OCI-LY7 (cell line): ENCODE results near the gene THRA. TPM values are rescaled to one million over a fixed set of nuclear protein-coding genes. Genes with fewer than 3 reads are reported as not detected.

Experiments
- BruUV-seq: library from RNA; stranded (reverse); fragments of 400-500 nt; replicated peaks from 2 replicates; lab custom pipeline; 2021; lab: Mats Ljungman, UMichigan
- CTCF ChIA-PET: fragments of 300-600 bp; sonication (Branson Sonifier 250); formaldehyde crosslinking; loops from one replicate; lab custom pipeline; 2022; ENCODE audit warnings: antibody characterized with exemption; ENCODE audit not compliant: unreplicated experiment; lab: Charles Lee
- POLR2A ChIA-PET: fragments of 300-600 bp; sonication (Branson Sonifier 250); formaldehyde crosslinking; loops from one replicate; lab custom pipeline; 2022; ENCODE audit warnings: antibody characterized with exemption; lab: Charles Lee
- DNase-seq: peaks from one replicate; pipeline ENCODE4 v3.0.0-alpha.2; 2015; ENCODE audit warnings: low spot score
- H2AFZ ChIP-seq: fragments of 200-600 bp; sonication (generic), shearing (Covaris generic); 2 replicates; pipeline ENCODE4 v1.6.1; 2014; ENCODE audit warnings: mild to moderate bottlenecking, antibody characterized with exemption, low read length, moderate library complexity
- H3K27ac ChIP-seq: fragments of 200-600 bp; sonication (generic); 2 replicates; pipeline ENCODE4 v1.5.1; 2014; ENCODE audit warnings: mixed run types, low read depth, mild to moderate bottlenecking, moderate library complexity, low read length, inconsistent platforms; ENCODE audit not compliant: poor library complexity, severe bottlenecking
- H3K36me3 ChIP-seq: fragments of 200-600 bp; sonication (generic); 2 replicates; pipeline ENCODE4 v1.6.1; 2014; ENCODE audit warnings: mild to moderate bottlenecking, antibody characterized with exemption, low read length, moderate library complexity, mixed read lengths; ENCODE audit not compliant: insufficient read depth
- H3K4me1 ChIP-seq: fragments of 200-600 bp; sonication (generic); 2 replicates; pipeline ENCODE4 v1.5.1; 2014; ENCODE audit warnings: mild to moderate bottlenecking, low read length; ENCODE audit not compliant: insufficient read depth, poor library complexity, severe bottlenecking
- H3K4me2 ChIP-seq: fragments of 200-600 bp; sonication (generic); 2 replicates; pipeline ENCODE4 v1.6.1; 2014; ENCODE audit warnings: mild to moderate bottlenecking, low read length
- H3K4me3 ChIP-seq: fragments of 200-600 bp; sonication (generic); 2 replicates; pipeline ENCODE4 v1.5.1; 2014; ENCODE audit warnings: mild to moderate bottlenecking, low read depth, low read length; ENCODE audit not compliant: poor library complexity, severe bottlenecking
- H3K79me2 ChIP-seq: fragments of 200-600 bp; sonication (generic); 2 replicates; pipeline ENCODE4 v1.6.1; 2016; ENCODE audit warnings: low read depth, mild to moderate bottlenecking, low read length, moderate library complexity, mixed read lengths; ENCODE audit not compliant: insufficient read depth
- H3K9me2 ChIP-seq: fragments of 200-600 bp; sonication (generic); 2 replicates; pipeline ENCODE4 v1.6.1; 2016; ENCODE audit warnings: mild to moderate bottlenecking, low read length, mixed read lengths; ENCODE audit not compliant: insufficient read depth
- H3K9me3 ChIP-seq: fragments of 200-600 bp; sonication (generic); 2 replicates; pipeline ENCODE4 v1.6.1; 2014; ENCODE audit warnings: mild to moderate bottlenecking, mixed run types, low read length, mixed read lengths
- H4K20me1 ChIP-seq: fragments of 200-600 bp; sonication (generic); 2 replicates; pipeline ENCODE4 v1.6.1; 2014; ENCODE audit warnings: mild to moderate bottlenecking, antibody characterized with exemption, low read length, moderate library complexity, mixed read lengths; ENCODE audit not compliant: insufficient read depth
- CTCF ChIP-seq: fragments of 200-600 bp; sonication (generic); conservative IDR thresholded peaks from 2 replicates; pipeline ENCODE4 v1.5.1; 2014; ENCODE audit warnings: mild to moderate bottlenecking, antibody characterized with exemption, low read length, moderate library complexity, mixed read lengths
- EZH2phosphoT487 ChIP-seq: fragments of 200-600 bp; sonication (generic); IDR thresholded peaks from 2 replicates; pipeline ENCODE4 v1.6.1; 2018; ENCODE audit warnings: low read depth, borderline replicate concordance, mild to moderate bottlenecking, mixed run types, antibody characterized with exemption, low read length, moderate library complexity, mixed read lengths
- intact Hi-C: fragments of 100-400 bp; cut with micrococcal nuclease; formaldehyde crosslinking; loops from one replicate; pipeline ENCODE4 v1.10.0; 2022; ENCODE audit not compliant: unreplicated experiment
- total RNA-seq, 2 experiments: library from RNA; depleted of rRNA in 1 of 2; stranded (reverse); fragments of >200 nt in 1 of 2; shearing (Covaris generic) in 1 of 2; gene quantifications; 2 replicates each; pipeline ENCODE4 v1.2.3, GENCODE V29; 2014 to 2022

Gene THRA
- total RNA-seq, 2 experiments from 2014 or later: 3.9 to 9.3 TPM

GRCh38 chr17:40121181-40122135, 58.7 kb downstream of the THRA start, which contains the start of gene MSL1:
MSL1 (plus strand) TSS chr17:40121971; CDS start chr17:40122613, 642 bp downstream.
- no peaks in the 10 kb centered on the region for H3K9me2 ChIP-seq
- ChIA-PET POLR2A (interaction anchor here (0.6 to 1.1 kb wide), 2 partner anchors 16 to 490 kb away, joined by 4 to 8 read pairs; no protein-coding TSS in a partner anchor), CTCF (interaction anchor here (3.0 kb wide), 1 partner anchor 9 kb away, joined by 13 read pairs; no protein-coding TSS in a partner anchor)
- H3K79me2 ChIP-seq: peaks cover 47% of the 10 kb centered on the region
- peak within 1 kb of the TSS; percentile 62 for H2AFZ ChIP-seq
- peak within 1 kb of the TSS; percentile 88 for H3K4me3 ChIP-seq
- TF ChIP-seq CTCF (no peak), EZH2phosphoT487 (no peak)
- peak within 1 kb of the TSS; percentile 99 for H3K4me2 ChIP-seq
- peaks cover 26% of the 10 kb centered on the region for H3K4me1 ChIP-seq
- no peaks in the 10 kb centered on the region for H3K9me3 ChIP-seq
- peaks cover 21% of the 10 kb centered on the region for H3K36me3 ChIP-seq
- H4K20me1 ChIP-seq: 0 out of 2 replicates have a peak, but pooled peaks cover 9% of the 10 kb centered on the region
- peak within 1 kb of the TSS; percentile 65 for H3K27ac ChIP-seq
- peak; percentile 80 for DNase-seq
- intact Hi-C loops: no loop called here
- BruUV-seq: no TSS peak

GRCh38 chr17:40122136-40122998, 59.6 kb downstream of the THRA start:
- BruUV-seq: no TSS peak
- Histone ChIP-seq H3K79me2 (peaks cover 47% of the 10 kb centered on the region), H3K9me2 (no peaks in the 10 kb centered on the region), H3K4me2 (peak overlapping the region; percentile 99), H3K36me3 (peaks cover 30% of the 10 kb centered on the region), H2AFZ (peak overlapping the region; percentile 62), H3K4me1 (peaks cover 24% of the 10 kb centered on the region), H3K9me3 (no peaks in the 10 kb centered on the region), H3K4me3 (peak overlapping the region; percentile 88), H3K27ac (peak overlapping the region; percentile 65), H4K20me1 (0 out of 2 replicates have a peak, but pooled peaks cover 9% of the 10 kb centered on the region)
- peak; percentile 63 for DNase-seq
- POLR2A ChIA-PET: interaction anchor here (0.6 to 2.3 kb wide), 6 partner anchors 8 to 69 kb away, joined by 3 to 15 read pairs (median 6); partner anchors contain the start of genes CASC3 and NR1D1
- intact Hi-C loops: no loop called here
- CTCF ChIA-PET: interaction anchor here (3.0 kb wide), 1 partner anchor 9 kb away, joined by 13 read pairs; no protein-coding TSS in a partner anchor
- TF ChIP-seq EZH2phosphoT487: no peak
- 0 out of 2 replicates have a peak, but pooled peaks have one; percentile 24 for TF ChIP-seq CTCF
